Measurements from ENCODE around the gene AP1S3.

AP1S3 gene

DNA sequence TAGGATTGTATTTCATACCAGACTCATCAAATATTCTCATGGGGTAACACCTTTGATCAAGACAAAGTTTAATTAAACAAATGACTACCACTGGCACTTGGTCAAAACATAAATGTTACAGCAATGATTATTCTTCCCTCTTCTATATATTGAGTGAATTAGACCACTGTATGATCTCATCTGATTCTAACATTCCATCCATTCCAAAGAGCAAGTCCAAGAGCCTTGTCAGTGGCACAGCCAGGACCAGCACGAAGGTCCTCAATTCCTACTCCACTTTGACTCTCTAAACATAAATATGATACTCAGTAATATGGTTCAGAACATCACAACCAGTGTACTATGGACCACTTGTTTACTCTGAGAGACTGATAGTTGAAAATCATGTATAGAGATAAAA is 86.4 kb downstream of the AP1S3 start:
- ChIA-PET POLR2A (no interaction called here), CTCF (no interaction called here)

DNA sequence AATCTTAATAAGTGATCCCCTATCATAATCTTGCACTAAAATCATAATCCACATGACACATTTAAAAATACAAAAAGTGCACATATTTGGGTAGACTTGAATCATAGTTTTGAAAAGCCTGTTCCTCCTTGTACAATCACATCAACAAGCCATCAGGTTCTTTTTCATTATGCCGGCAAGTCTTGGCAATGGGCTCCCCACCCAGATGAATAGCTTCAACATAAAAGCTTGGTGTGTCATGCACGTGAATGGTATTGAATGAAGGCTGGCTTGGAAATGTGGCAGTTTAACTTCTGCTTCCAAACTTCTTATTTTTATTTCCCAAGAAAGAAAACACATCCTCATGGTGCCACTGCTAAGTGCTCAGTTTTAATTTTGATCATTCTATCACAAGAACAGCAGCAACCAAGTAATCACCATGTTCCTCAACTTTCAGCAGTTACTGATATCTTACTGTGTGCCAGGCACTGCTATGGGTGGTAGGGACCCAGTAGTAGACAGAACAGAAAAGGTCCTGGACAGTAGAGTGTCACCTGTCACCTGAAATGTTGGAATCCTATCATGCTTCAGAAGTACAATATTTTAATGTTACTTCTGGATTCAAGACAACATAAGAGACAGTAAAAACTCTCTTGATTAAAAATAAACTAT is 89.9 kb downstream of the AP1S3 start:
- no peak overlapping the region for H3K27ac ChIP-seq (ENCODE audit: extremely low read depth, low read depth, low read length)
- TF ChIP-seq ZFHX2 (tag by site-specific recombination; conservative IDR thresholded peaks at IDR 0.05) (no peak), HOXA7 (CRISPR knock-in tag; IDR thresholded peaks at IDR 0.05; ENCODE audit: borderline replicate concordance) (no peak), ZNF221 (tag by site-specific recombination; IDR thresholded peaks at IDR 0.05; ENCODE audit: borderline replicate concordance) (no peak), ZNF560 (tag by site-specific recombination; IDR thresholded peaks at IDR 0.05; ENCODE audit: borderline replicate concordance) (no peak), MZF1 (tag by site-specific recombination; IDR thresholded peaks at IDR 0.05; ENCODE audit: borderline replicate concordance) (no peak), GFI1B (tag by site-specific recombination; IDR thresholded peaks at IDR 0.05) (no peak), ZNF423 (tag by site-specific recombination; IDR thresholded peaks at IDR 0.05) (no peak)
- CTCF ChIA-PET = no interaction called here
- POLR2A ChIA-PET = no interaction called here
- H3K36me3 ChIP-seq (ENCODE audit: control insufficient read depth in 2 of 2, insufficient read depth in 1 of 2, low read length in 2 of 2) = no peaks in the 10 kb centered on the region
- no peaks in the 10 kb centered on the region for H3K4me1 ChIP-seq (ENCODE audit: control insufficient read depth, insufficient read depth, low read length)
- no peaks in the 10 kb centered on the region for H3K9me3 ChIP-seq (ENCODE audit: control insufficient read depth, insufficient read depth, low read depth, low read length)
- H3K4me3 ChIP-seq (ENCODE audit: low read depth, low read length) = no peak overlapping the region

More for the DNA sequence above, 86.4 kb downstream of the AP1S3 start:
- H3K4me1 ChIP-seq (ENCODE audit: control insufficient read depth, insufficient read depth, low read length) = no peaks in the 10 kb centered on the region
- no peak overlapping the region for H3K4me3 ChIP-seq (ENCODE audit: low read depth, low read length)
- TF ChIP-seq KLF10 (tag by site-specific recombination; IDR thresholded peaks at IDR 0.05) (no peak), ZNF521 (tag by site-specific recombination; IDR thresholded peaks at IDR 0.05) (no peak), ZNF571 (tag by site-specific recombination; IDR thresholded peaks at IDR 0.05) (no peak), KLF8 (tag by site-specific recombination; IDR thresholded peaks at IDR 0.05) (no peak), ZNF629 (tag by site-specific recombination; IDR thresholded peaks at IDR 0.05) (no peak), ZNF2 (tag by site-specific recombination; IDR thresholded peaks at IDR 0.05) (no peak), GLIS2 (tag by site-specific recombination; IDR thresholded peaks at IDR 0.05) (no peak), ZNF175 (tag by site-specific recombination; IDR thresholded peaks at IDR 0.05) (no peak), ZNF670 (tag by site-specific recombination; IDR thresholded peaks at IDR 0.05; ENCODE audit: low read depth) (no peak), ZNF544 (tag by site-specific recombination; IDR thresholded peaks at IDR 0.05) (no peak), ZNF157 (tag by site-specific recombination; IDR thresholded peaks at IDR 0.05) (no peak), EGR2 (tag by site-specific recombination; IDR thresholded peaks at IDR 0.05; ENCODE audit: low read depth) (no peak), ZBTB7A (tag by site-specific recombination; IDR thresholded peaks at IDR 0.05; ENCODE audit: low read depth) (no peak)
- TF ChIP-seq, protein P1, sequence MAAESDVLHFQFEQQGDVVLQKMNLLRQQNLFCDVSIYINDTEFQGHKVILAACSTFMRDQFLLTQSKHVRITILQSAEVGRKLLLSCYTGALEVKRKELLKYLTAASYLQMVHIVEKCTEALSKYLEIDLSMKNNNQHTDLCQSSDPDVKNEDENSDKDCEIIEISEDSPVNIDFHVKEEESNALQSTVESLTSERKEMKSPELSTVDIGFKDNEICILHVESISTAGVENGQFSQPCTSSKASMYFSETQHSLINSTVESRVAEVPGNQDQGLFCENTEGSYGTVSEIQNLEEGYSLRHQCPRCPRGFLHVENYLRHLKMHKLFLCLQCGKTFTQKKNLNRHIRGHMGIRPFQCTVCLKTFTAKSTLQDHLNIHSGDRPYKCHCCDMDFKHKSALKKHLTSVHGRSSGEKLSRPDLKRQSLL (tag by site-specific recombination; IDR thresholded peaks at IDR 0.05) = no peak
- H3K9me3 ChIP-seq (ENCODE audit: control insufficient read depth, insufficient read depth, low read depth, low read length) = no peaks in the 10 kb centered on the region
- no peak overlapping the region for H3K27ac ChIP-seq (ENCODE audit: extremely low read depth, low read depth, low read length)
- no peaks in the 10 kb centered on the region; a peak in 1 of 3 replicates for H3K36me3 ChIP-seq (ENCODE audit: control insufficient read depth in 2 of 2, insufficient read depth in 1 of 2, low read length in 2 of 2)

DNA sequence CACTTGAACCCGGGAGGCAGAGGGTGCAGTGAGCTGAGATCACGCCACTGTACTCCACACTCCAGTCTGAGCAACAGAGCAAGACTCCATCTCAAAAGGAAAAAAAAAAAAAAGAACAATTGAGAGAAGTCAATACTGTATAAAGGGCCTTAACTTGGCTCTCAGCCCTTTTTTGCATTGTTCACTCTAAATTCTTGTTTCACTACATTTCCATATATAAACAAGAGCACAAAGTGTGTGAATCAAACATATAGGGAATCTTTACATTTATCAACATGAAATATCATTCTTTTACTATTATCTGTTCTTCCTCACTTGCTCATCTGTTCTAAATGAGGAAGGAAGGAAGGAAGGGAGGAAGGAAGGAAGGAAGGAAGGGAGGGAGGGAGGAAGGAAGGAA is 90.8 kb downstream of the AP1S3 start:
- CTCF ChIA-PET = no interaction called here

More for the DNA sequence above, 90.8 kb downstream of the AP1S3 start:
- H3K4me1 ChIP-seq (ENCODE audit: control insufficient read depth, insufficient read depth, low read length) = no peaks in the 10 kb centered on the region
- H3K36me3 ChIP-seq (ENCODE audit: control insufficient read depth in 2 of 2, insufficient read depth in 1 of 2, low read length in 2 of 2) = no peaks in the 10 kb centered on the region
- H3K9me3 ChIP-seq (ENCODE audit: control insufficient read depth, insufficient read depth, low read depth, low read length) = no peaks in the 10 kb centered on the region
- TF ChIP-seq ZBTB48 (tag by site-specific recombination; IDR thresholded peaks at IDR 0.05) = no peak
- no peak for TF ChIP-seq ZBTB21 (tag by site-specific recombination; IDR thresholded peaks at IDR 0.05)
- no peak for TF ChIP-seq SCRT2 (tag by site-specific recombination; IDR thresholded peaks at IDR 0.05)
- no peak for TF ChIP-seq ZNF2 (tag by site-specific recombination; IDR thresholded peaks at IDR 0.05)
- TF ChIP-seq KLF9 (tag by site-specific recombination; IDR thresholded peaks at IDR 0.05; ENCODE audit: low read depth) = no peak
- no peak for TF ChIP-seq ZNF433 (tag by site-specific recombination; IDR thresholded peaks at IDR 0.05; ENCODE audit: low read depth)
- TF ChIP-seq YY1 (tag by site-specific recombination; IDR thresholded peaks at IDR 0.05) = no peak
- no peak for TF ChIP-seq ZNF521 (tag by site-specific recombination; IDR thresholded peaks at IDR 0.05)
- no peak for TF ChIP-seq ZNF37A (tag by site-specific recombination; IDR thresholded peaks at IDR 0.05)
- no peak for TF ChIP-seq SP3 (tag by site-specific recombination; IDR thresholded peaks at IDR 0.05)
- TF ChIP-seq ZNF473 (tag by site-specific recombination; IDR thresholded peaks at IDR 0.05) = no peak
- H3K27ac ChIP-seq (ENCODE audit: extremely low read depth, low read depth, low read length) = no peak overlapping the region
- no peak overlapping the region for H3K4me3 ChIP-seq (ENCODE audit: low read depth, low read length)
- POLR2A ChIA-PET = no interaction called here

Data from HEK293 (cell line).